Ishikawa (cell line): Measurements from ENCODE around the gene EML6.

Experiments used
- NFIC ChIP-seq: IDR thresholded peaks from 2 replicates; pipeline ENCODE4 v1.6.1; 2012
- YY1 ChIP-seq: IDR thresholded peaks from 2 replicates; pipeline ENCODE4 v1.6.1; 2012; ENCODE audit warnings: low read depth
- TF ChIP-seq, protein P1 (sequence below): IDR thresholded peaks from 2 replicates; pipeline ENCODE4 v1.6.1; 2012

- TF ChIP-seq YY1: no peak
- TF ChIP-seq NFIC: no peak
- TF ChIP-seq, protein P1, sequence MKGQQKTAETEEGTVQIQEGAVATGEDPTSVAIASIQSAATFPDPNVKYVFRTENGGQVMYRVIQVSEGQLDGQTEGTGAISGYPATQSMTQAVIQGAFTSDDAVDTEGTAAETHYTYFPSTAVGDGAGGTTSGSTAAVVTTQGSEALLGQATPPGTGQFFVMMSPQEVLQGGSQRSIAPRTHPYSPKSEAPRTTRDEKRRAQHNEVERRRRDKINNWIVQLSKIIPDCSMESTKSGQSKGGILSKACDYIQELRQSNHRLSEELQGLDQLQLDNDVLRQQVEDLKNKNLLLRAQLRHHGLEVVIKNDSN: no peak
Observed at GRCh38 chr2:54838585-54839035, 115.1 kb downstream of the EML6 start.
